SH-SY5Y (cell line): Measurements from ENCODE around the gene CORIN.

Experiments used
- GATA2 ChIP-seq: IDR thresholded peaks from 2 replicates; pipeline ENCODE4 v1.6.1; 2011; ENCODE audit warnings: mild to moderate bottlenecking, low read depth, low read length
- GATA3 ChIP-seq: IDR thresholded peaks from 2 replicates; pipeline ENCODE4 v1.6.1; 2011; ENCODE audit warnings: low read depth, mild to moderate bottlenecking, low read length, moderate library complexity

The CORIN gene

GRCh38 chr4:47837908-47838294 is at the start of gene CORIN:
Gene CORIN (minus strand): TSS chr4:47838067. CDS start chr4:47837949, 118 bp downstream.
- no peak for TF ChIP-seq GATA3
- no peak for TF ChIP-seq GATA2

DNA sequence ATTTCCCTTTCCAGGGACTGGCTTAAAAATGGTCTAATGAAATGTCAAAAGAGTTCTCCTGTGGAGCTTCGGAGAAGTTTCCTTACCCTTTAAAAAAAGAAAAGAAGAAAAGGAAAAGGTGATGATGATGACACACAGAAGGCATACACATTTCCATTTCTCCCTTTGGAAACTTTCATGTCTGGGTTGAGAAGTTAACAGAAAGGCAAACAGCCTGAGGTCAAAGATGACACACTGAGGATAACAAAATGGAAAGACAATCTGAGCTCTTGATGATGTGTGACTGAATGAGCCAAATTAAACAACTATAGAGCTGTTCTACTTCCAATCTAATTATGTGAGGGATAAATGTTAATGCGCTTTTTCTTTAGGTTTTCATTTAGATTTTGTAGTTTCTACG is 44.4 kb upstream of the CORIN start:
- TF ChIP-seq GATA2 (no peak), GATA3 (no peak)

DNA sequence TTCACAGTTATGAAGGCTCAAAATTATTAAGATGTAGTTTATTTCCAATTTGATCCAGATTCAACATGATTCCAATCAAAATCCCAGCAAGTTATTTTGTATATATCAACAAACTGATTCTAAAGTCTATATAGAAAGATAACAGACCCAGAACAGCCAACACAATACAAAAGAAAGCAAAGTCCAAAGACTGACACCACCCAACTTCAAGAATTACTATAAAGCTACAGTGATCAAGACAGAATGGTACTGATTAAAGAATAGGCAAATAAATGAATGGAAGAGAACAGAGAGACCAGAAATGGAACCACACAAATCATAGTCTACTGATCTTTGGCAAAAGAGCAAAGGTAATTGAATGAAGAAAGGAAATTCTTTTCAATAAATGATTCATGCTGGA is 41.6 kb upstream of the CORIN start:
- TF ChIP-seq GATA2 = no peak
- TF ChIP-seq GATA3 = no peak

DNA sequence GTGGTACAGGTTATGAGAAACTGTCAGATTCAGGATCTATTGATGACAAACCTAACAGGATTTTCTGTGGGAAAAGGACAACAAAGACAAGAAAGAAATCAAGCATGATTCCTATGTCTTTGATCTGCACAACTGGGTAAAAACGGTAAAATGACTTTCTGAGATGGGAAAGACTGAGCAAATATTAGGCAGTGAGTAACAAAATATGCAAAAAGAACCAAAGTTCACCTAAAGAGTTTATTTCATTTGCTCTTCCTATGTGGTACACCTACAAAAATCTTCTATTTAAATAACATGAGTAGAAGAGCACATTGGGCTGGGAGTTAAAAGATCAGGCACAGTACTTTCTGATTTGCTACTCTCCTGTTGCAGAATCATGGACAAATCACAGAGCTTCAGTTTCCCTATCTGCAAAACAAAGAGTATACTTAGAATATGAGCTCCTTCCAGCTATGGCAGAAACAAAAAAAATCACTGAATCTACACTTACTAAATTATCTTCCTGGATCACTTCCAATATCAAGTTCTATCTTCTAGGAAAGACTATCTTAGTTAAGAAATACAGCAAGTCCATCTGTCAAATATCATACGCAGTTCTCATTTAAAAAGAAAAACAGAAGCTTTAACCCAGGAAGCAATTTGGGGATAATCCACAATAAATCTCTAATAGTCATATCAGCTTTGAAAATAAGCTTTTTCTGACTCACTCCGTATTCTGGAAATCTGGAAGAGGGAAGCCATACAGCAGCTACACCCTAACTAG is 39.1 kb upstream of the CORIN start:
- TF ChIP-seq GATA3 (no peak), GATA2 (no peak)

- no peak for TF ChIP-seq GATA3
- TF ChIP-seq GATA2 = no peak
Observed at GRCh38 chr4:47876310-47876709, 38.4 kb upstream of the CORIN start.

GRCh38 chr4:47873877-47874541 is 36.1 kb upstream of the CORIN start:
- TF ChIP-seq GATA3 (no peak), GATA2 (no peak)

GRCh38 chr4:47863486-47863885 is 25.6 kb upstream of the CORIN start:
- TF ChIP-seq GATA2 = no peak

GRCh38 chr4:47862297-47862696 is 24.4 kb upstream of the CORIN start:
- no peak for TF ChIP-seq GATA2
- TF ChIP-seq GATA3 = no peak

- TF ChIP-seq GATA3 = no peak
- no peak for TF ChIP-seq GATA2
Observed at GRCh38 chr4:47860305-47860704, 22.4 kb upstream of the CORIN start.

DNA sequence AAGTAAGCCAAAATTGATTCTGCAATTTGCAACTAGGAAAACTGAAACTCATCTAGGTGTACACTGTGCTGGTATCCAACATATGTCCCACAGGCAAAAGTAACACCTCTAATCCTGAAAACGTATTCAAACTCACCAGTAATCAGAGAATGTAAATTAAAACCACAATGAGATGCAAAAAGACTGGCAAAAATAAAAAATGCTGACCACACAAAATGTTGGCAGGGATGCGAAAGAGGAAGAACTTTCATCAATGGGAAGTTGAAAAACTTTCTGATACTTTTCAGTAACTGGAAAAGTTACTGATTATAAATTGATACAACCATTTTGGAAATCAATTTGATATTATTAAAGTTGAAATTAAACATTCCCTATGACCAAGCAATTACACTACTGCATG is 20.1 kb upstream of the CORIN start:
- TF ChIP-seq GATA3 (no peak), GATA2 (no peak)

DNA sequence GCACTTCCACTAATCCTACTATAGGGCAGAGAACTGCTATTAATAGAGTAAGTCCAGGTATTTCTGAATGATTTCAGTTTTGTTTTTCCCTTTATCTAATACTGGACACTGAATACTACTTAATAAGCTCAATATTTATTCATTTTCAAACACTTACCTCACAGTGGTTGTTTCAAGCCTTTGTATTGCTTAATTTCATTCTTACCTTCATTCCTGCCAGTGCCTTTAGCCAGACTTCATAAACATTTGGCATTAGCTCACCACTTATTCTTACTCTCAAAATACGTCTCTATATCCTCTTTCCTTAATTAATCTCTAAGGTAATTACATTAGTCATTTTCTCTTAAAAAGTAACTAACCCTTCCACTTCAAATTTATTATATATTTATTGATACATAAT is 18.8 kb upstream of the CORIN start:
- TF ChIP-seq GATA2 (no peak), GATA3 (no peak)

DNA sequence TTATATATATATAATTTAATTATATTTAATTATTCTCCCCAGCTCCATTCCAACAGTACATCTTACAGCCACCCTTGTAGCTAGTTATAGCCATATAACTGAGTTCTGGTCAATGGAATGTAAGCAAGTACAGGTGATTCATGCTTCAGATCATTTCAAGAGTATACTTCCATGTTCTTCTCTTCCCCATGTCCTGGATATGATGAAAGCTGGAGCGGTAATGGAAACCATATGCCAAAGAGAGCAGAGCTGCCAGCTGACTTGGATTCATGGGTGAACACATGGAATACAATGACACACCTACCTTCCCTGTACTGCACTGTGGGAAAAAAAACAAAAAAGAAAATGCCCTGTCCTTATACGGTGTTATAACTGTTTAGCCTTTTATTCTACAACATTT is 17.5 kb upstream of the CORIN start:
- TF ChIP-seq GATA3 = no peak
- no peak for TF ChIP-seq GATA2

DNA sequence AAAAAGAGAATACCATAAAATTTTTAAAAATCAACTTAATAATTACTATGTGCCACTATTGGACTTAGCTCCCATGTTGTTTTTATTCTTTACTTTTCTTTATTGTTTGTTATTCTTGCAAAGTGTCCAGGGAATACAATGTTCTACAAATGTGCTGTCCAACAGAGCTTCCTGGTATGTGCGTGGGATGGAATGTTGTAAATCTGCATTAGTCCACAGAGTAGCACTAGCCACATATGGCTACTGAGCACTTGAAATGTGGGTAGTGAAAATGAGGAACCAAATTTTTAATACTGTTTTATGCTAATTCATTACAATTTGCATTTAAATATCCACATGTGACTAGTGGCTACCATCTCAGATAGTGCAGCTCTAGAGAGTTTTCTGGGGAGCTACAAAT is 14.3 kb upstream of the CORIN start:
- TF ChIP-seq GATA3 (no peak), GATA2 (no peak)

GRCh38 chr4:47849466-47849865 is 11.6 kb upstream of the CORIN start:
- TF ChIP-seq GATA3 = no peak
- no peak for TF ChIP-seq GATA2

- TF ChIP-seq GATA3 = no peak
- no peak for TF ChIP-seq GATA2
Observed at GRCh38 chr4:47848041-47848440, 10.2 kb upstream of the CORIN start.

GRCh38 chr4:47842985-47843384 is 5.1 kb upstream of the CORIN start:
- TF ChIP-seq GATA3 = no peak
- TF ChIP-seq GATA2 = no peak
